GM12878 (cell line): ENCODE data around the gene SLC5A6.

Experiments used
- BHLHE40 ChIP-seq, 2 experiments: fragments of 450-650 bp in 1 of 2; IDR thresholded peaks; 2 replicates each; pipeline ENCODE4 v1.6.1; 2011 to 2017; ENCODE audit warnings: low read depth in 2 of 2, borderline replicate concordance in 1 of 2, improper control_type of control experiment in 1 of 2, low read length in 1 of 2, mild to moderate bottlenecking in 1 of 2
- HDAC6 ChIP-seq: fragments of 200-600 bp; sonication (generic); IDR thresholded peaks from one replicate; pipeline ENCODE4 v1.8.0; 2017; ENCODE audit warnings: antibody characterized with exemption; ENCODE audit not compliant: unreplicated experiment
- NFYB ChIP-seq: IDR thresholded peaks from 2 replicates; pipeline ENCODE4 v1.6.1; 2011; ENCODE audit warnings: low read depth, mild to moderate bottlenecking, low read length, improper control_type of control experiment, moderate library complexity; ENCODE audit not compliant: insufficient read depth
- RAD21 ChIP-seq: IDR thresholded peaks from 2 replicates; pipeline ENCODE4 v1.6.1; 2011; ENCODE audit warnings: mild to moderate bottlenecking, low read depth, low read length, moderate library complexity; ENCODE audit not compliant: insufficient read depth
- TF ChIP-seq, protein P1 (sequence below): fragments of 150-350 bp; IDR thresholded peaks from 2 replicates; pipeline ENCODE4 v1.6.1; 2016; ENCODE audit warnings: low read depth, low read length
- TF ChIP-seq, protein P2 (sequence below), 3 experiments: IDR thresholded peaks in 2 of 3; conservative IDR thresholded peaks in 1 of 3; 2 replicates each; pipeline ENCODE4 v1.5.1; 2011; ENCODE audit warnings: low read depth in 3 of 3, low read length in 3 of 3, mild to moderate bottlenecking in 3 of 3, control low read depth in 2 of 3, moderate library complexity in 2 of 3, inconsistent platforms in 1 of 3, mixed read lengths in 1 of 3; ENCODE audit not compliant: control insufficient read depth in 2 of 3, insufficient read depth in 1 of 3; ENCODE audit errors: extremely low read depth in 1 of 3

DNA sequence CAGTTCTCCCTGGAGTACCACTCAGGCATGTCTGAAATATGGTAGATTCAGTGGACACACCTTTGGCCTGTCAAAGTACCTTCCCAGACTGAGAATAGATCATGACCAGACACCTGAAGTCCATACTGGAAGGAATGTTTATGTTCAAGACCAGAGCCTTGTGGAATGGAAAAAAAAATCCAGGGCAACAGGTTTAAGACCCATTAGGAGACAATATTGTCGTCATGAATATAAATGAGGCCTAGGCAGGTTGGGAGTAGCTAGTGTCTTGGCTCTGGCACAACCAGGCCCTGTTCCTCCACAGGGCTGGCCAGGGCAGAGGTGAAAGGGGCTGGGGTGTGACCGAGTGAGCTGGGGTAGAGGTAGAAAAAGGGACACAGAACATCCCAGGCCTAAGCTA lies 13.4 kb downstream of the SLC5A6 start:
- TF ChIP-seq HDAC6 (no peak), RAD21 (no peak), NFYB (no peak), BHLHE40 (IDR thresholded peaks at IDR 0.05; ENCODE audit: borderline replicate concordance in 1 of 2, low read depth in 2 of 2, low read length in 1 of 2) (no peak)
- TF ChIP-seq, protein P1, sequence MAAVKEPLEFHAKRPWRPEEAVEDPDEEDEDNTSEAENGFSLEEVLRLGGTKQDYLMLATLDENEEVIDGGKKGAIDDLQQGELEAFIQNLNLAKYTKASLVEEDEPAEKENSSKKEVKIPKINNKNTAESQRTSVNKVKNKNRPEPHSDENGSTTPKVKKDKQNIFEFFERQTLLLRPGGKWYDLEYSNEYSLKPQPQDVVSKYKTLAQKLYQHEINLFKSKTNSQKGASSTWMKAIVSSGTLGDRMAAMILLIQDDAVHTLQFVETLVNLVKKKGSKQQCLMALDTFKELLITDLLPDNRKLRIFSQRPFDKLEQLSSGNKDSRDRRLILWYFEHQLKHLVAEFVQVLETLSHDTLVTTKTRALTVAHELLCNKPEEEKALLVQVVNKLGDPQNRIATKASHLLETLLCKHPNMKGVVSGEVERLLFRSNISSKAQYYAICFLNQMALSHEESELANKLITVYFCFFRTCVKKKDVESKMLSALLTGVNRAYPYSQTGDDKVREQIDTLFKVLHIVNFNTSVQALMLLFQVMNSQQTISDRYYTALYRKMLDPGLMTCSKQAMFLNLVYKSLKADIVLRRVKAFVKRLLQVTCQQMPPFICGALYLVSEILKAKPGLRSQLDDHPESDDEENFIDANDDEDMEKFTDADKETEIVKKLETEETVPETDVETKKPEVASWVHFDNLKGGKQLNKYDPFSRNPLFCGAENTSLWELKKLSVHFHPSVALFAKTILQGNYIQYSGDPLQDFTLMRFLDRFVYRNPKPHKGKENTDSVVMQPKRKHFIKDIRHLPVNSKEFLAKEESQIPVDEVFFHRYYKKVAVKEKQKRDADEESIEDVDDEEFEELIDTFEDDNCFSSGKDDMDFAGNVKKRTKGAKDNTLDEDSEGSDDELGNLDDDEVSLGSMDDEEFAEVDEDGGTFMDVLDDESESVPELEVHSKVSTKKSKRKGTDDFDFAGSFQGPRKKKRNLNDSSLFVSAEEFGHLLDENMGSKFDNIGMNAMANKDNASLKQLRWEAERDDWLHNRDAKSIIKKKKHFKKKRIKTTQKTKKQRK, result no peak
- TF ChIP-seq, protein P2, sequence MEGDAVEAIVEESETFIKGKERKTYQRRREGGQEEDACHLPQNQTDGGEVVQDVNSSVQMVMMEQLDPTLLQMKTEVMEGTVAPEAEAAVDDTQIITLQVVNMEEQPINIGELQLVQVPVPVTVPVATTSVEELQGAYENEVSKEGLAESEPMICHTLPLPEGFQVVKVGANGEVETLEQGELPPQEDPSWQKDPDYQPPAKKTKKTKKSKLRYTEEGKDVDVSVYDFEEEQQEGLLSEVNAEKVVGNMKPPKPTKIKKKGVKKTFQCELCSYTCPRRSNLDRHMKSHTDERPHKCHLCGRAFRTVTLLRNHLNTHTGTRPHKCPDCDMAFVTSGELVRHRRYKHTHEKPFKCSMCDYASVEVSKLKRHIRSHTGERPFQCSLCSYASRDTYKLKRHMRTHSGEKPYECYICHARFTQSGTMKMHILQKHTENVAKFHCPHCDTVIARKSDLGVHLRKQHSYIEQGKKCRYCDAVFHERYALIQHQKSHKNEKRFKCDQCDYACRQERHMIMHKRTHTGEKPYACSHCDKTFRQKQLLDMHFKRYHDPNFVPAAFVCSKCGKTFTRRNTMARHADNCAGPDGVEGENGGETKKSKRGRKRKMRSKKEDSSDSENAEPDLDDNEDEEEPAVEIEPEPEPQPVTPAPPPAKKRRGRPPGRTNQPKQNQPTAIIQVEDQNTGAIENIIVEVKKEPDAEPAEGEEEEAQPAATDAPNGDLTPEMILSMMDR (IDR thresholded peaks at IDR 0.05 in 2 of 3, conservative IDR thresholded peaks at IDR 0.05 in 1 of 3; ENCODE audit: control insufficient read depth in 2 of 3, extremely low read depth in 1 of 3, insufficient read depth in 1 of 3, low read depth in 3 of 3, low read length in 3 of 3), result no peak
